ENCODE measurements around the gene AXIN1.
A peak's percentile ranks its signal among the peaks of the same experiment; 100 is the strongest.

Gene AXIN1

DNA sequence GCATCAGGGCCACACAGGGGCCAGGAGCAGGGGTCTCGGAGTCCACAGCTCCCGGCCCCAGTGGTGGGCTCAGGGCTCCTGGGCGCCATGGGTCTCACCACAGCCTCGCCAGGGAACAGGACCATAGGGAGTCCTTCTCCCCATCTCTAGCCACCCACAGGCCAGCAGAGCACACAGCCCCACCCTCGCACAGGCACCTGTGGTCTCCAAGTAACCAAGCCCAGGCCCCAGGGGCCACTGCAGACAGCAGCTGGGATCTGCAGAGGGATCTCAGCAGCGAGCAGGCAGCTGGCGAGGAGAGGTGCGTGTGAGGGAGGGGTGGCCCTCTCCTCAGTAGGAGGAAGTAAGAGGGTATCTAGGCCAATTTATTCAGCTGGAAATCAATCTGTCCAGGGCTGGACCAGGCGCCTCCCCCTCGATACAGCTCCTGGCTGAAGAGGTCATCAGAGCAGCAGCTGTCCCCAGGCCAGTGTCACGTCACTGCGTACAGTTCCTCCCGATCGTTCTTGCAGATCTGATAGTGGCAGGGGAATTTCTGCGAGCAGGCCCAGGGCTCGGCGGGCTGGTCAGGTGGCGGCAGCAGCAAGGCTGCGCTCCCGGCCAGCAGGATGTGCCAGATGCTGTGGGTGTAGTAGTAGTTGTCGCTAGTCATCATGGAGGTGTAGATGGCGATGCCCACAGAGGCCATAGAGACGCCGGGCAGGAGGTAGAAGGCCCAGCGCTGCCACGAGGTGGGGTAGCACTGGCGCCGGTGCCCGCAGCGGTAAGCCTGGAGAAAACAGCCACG lies 19.2 kb upstream of the AXIN1 start:
- no peak for DNase-seq (ENCODE audit: low read depth)
- H3K4me3 ChIP-seq (ENCODE audit: low read length): no peak overlapping the region
- TF ChIP-seq, protein P1, sequence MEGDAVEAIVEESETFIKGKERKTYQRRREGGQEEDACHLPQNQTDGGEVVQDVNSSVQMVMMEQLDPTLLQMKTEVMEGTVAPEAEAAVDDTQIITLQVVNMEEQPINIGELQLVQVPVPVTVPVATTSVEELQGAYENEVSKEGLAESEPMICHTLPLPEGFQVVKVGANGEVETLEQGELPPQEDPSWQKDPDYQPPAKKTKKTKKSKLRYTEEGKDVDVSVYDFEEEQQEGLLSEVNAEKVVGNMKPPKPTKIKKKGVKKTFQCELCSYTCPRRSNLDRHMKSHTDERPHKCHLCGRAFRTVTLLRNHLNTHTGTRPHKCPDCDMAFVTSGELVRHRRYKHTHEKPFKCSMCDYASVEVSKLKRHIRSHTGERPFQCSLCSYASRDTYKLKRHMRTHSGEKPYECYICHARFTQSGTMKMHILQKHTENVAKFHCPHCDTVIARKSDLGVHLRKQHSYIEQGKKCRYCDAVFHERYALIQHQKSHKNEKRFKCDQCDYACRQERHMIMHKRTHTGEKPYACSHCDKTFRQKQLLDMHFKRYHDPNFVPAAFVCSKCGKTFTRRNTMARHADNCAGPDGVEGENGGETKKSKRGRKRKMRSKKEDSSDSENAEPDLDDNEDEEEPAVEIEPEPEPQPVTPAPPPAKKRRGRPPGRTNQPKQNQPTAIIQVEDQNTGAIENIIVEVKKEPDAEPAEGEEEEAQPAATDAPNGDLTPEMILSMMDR (IDR thresholded peaks at IDR 0.05; ENCODE audit: insufficient read depth, low read depth, low read length, missing control alignments): no peak

DNA sequence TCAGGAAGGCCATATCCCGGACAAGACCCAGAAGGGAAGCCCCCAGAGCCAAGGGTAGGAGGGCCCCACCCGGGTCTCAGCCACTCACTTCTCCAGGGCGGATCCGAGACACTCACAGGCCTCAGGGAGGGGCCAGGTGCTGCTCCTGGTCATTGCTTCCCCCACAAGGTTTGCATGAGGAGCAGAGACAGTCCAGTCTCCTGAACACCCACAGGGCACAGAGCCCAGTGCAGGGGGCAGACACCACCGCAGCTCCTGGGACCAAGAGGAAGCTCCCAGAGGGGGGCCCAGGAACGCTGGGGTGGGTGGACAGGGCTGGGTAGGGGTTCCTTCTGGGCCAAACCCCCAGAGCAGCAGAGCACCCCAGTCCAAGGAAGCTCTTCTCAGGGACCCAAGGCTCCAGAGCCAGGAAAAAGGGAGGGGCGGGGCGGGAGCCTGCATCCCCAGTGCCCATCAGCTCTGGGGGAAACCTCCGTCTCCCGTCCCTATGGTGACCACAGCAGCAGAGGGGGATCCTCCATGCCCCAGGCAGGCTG lies 18.5 kb upstream of the AXIN1 start:
- no peak overlapping the region for H3K4me3 ChIP-seq (ENCODE audit: low read length)
- TF ChIP-seq, protein P1 (IDR thresholded peaks at IDR 0.05; ENCODE audit: insufficient read depth, low read depth, low read length, missing control alignments): no peak
- no peak for DNase-seq (ENCODE audit: low read depth)

DNA sequence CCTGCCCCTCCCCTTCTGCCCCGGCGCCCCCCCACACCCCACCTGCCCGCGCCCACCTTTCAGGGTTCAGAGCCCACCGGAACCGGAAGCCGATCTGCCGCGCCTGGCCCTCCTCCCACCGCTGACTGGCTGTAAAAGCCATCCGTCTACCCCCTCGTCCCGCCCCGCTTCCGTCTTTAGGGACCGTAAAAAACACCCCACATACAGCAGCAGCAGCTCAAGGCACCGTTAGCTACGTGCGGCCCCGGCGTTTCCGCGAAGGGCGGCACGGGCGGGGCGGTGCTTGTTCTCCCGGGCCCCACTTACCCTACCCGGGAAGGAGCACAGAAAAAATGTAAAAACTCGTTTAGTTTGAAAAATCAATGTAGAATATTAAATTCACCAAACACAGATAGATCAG lies 17.9 kb upstream of the AXIN1 start, which contains the start of gene MRPL28:
Gene MRPL28 (minus strand): TSS at position 96 of the 400 bp plus-strand sequence. CDS start 320 bp downstream, outside the sequence.
- H3K4me3 ChIP-seq (ENCODE audit: low read length): peak within 1 kb of the TSS; percentile 40
- peak; percentile 95 for DNase-seq (ENCODE audit: low read depth)
- TF ChIP-seq, protein P1 (IDR thresholded peaks at IDR 0.05; ENCODE audit: insufficient read depth, low read depth, low read length, missing control alignments): no peak

DNA sequence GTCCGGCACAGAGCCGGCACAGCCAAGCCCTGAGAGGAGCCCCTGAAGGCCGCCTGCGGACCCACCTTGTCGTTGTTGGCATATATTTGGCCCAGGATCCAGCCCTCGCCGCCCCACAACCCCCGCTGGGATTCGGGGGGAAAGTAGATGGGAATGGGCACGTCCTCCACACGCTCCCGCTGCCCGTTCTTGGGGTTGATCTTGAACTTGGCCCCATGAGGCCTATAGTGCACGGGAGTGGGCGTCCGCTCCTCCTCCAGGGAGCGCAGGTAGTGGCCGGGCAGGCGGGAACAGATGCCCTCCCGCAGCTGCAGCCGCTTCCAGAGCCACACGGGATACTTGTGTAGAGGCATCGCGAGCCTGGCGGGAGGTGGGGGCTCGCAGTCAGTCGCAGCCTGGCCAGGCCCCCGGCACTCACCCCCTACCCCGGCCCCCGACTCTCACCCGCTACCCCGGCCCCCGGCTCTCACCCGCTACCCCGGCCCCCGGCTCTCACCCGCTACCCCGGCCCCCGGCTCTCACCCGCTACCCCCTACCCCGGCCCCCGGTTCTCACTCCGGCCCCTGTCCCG lies 17.4 kb upstream of the AXIN1 start:
- peak; percentile 25 for DNase-seq (ENCODE audit: low read depth)
- H3K4me3 ChIP-seq (ENCODE audit: low read length): peak overlapping the region; percentile 40
- TF ChIP-seq, protein P1 (IDR thresholded peaks at IDR 0.05; ENCODE audit: insufficient read depth, low read depth, low read length, missing control alignments): no peak

DNA sequence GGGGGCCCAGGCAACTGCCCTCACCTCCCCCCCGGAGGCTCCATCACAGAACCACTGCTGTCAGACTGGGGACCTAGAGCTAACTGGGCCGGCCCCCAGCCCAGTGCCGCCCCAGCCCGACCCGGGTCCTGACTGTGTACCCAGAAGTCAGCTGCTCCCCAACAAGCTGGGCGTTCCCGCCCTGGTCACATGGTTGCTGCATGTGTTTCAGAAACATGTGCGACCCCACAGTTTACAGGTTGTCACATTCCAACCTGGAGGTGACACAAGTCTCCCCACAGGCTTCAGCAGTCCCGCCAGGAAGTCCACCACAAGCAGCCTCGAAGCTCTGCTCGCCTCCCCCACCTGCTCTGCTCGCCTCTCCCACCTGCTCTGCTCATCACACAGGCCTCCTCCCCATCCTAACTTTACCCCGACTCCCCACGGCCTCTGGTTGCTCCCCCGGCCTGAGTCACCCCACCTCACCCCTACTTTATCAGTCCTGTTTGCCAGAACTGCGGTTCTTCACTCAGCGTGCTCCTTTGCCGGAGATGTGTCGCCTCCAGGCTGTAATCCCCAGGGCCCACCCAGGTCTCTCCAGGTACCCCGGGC lies 16.8 kb upstream of the AXIN1 start:
- DNase-seq (ENCODE audit: low read depth): no peak
- H3K4me3 ChIP-seq (ENCODE audit: low read length): peak overlapping the region; percentile 40
- TF ChIP-seq, protein P1 (IDR thresholded peaks at IDR 0.05; ENCODE audit: insufficient read depth, low read depth, low read length, missing control alignments): no peak

DNA sequence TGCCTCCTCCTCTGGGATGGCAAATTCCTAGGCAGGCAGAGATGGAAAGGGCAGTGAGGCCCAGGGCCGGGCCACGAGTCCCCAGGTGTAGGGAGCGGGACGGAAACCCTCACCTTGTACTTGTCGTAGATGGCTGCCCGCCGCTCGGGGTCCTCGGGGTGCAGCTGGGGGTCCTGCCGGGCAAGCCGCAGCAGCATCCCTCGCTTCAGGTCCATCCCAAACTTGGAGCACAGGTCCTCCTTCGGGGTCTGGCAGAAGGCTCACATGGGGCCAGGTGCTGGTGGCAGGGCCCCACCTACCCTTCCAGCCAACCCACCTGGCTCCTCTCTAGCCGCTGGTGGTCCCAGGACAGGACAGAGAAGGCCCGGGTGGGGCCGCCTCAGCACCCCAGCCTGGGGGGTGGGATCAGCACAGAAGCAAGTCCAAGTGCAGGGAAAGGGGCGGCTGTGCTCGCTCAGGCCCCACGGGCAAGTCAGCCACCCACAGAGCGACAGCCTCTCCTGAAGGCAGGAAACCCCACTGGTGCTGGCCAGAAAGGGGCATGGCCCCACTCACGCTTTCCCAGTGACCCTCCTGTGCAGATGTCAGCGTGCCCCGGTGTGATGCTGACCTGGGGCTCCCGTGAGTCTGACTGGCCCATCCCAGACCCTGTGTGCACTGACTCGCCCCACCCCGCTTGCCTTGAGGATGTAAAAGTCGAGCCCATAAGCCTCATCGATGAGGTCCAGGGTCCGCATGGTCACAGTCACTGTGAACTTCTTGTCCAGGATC lies 16.1 kb upstream of the AXIN1 start:
- TF ChIP-seq, protein P1 (IDR thresholded peaks at IDR 0.05; ENCODE audit: insufficient read depth, low read depth, low read length, missing control alignments): no peak
- DNase-seq (ENCODE audit: low read depth): no peak
- no peak overlapping the region for H3K4me3 ChIP-seq (ENCODE audit: low read length)

Measured in epithelial cell of esophagus (primary cell).